HL-60 (cell line): Measurements from ENCODE around the gene GABBR2.
"Not testable (repeated sequence)": the region's sequence is repeated elsewhere in the genome, so short reads cannot be mapped to it uniquely, and the experiment has no call there.

Experiments
- DNase-seq, 2 experiments: peaks; one replicate each; pipeline ENCODE4 v3.0.0-alpha.2; 2010 to 2020; ENCODE audit warnings: low read depth in 1 of 2, low spot score in 1 of 2
- H3K27ac ChIP-seq: fragments of 250-450 bp; sonication (Bioruptor Pico); replicated peaks from 2 replicates; pipeline ENCODE4 v1.5.1; 2020; ENCODE audit warnings: mild to moderate bottlenecking, moderate library complexity
- H3K27me3 ChIP-seq: fragments of 250-450 bp; sonication (Bioruptor Pico); 2 replicates; pipeline ENCODE4 v1.5.1; 2021; ENCODE audit warnings: mild to moderate bottlenecking, moderate library complexity; ENCODE audit not compliant: insufficient read depth, poor library complexity, severe bottlenecking
- H3K4me3 ChIP-seq: replicated peaks from 2 replicates; pipeline ENCODE4 v1.5.1; 2011; ENCODE audit warnings: mild to moderate bottlenecking, control low read depth, low read length; ENCODE audit not compliant: insufficient read depth
- CTCF ChIP-seq: IDR thresholded peaks from one replicate; pipeline ENCODE4 v1.5.1; 2011; ENCODE audit warnings: low read length, control low read depth, inconsistent platforms; ENCODE audit not compliant: insufficient read depth
- GABPA ChIP-seq: IDR thresholded peaks from 2 replicates; pipeline ENCODE4 v1.6.1; 2012; ENCODE audit warnings: low read depth
- POLR2AphosphoS5 ChIP-seq: IDR thresholded peaks from 2 replicates; pipeline ENCODE4 v1.6.1; 2012; ENCODE audit warnings: low read depth
- REST ChIP-seq: IDR thresholded peaks from 2 replicates; pipeline ENCODE4 v1.6.1; 2012; ENCODE audit warnings: low read depth; ENCODE audit not compliant: insufficient replicate concordance
- SPI1 ChIP-seq: IDR thresholded peaks from 2 replicates; pipeline ENCODE4 v1.6.1; 2012; ENCODE audit warnings: low read depth, mild to moderate bottlenecking, borderline replicate concordance

The GABBR2 gene

GRCh38 chr9:98515506-98516204 is 193.1 kb downstream of the GABBR2 start:
- no peak overlapping the region for H3K4me3 ChIP-seq
- DNase-seq = no peak
- TF ChIP-seq REST (no peak), POLR2AphosphoS5 (no peak), CTCF (no peak), SPI1 (no peak), GABPA (no peak)
- no peaks in the 10 kb centered on the region for H3K27me3 ChIP-seq
- no peak overlapping the region for H3K27ac ChIP-seq

- Histone ChIP-seq H3K27me3 (no peaks in the 10 kb centered on the region), H3K27ac (no peak overlapping the region), H3K4me3 (no peak overlapping the region)
- no peak for DNase-seq
- TF ChIP-seq SPI1 = no peak
- no peak for TF ChIP-seq GABPA
- no peak for TF ChIP-seq REST
- TF ChIP-seq CTCF = no peak
- no peak for TF ChIP-seq POLR2AphosphoS5
Measured at GRCh38 chr9:98514841-98515240, 193.9 kb downstream of the GABBR2 start.

- H3K27me3 ChIP-seq, H3K4me3 ChIP-seq, H3K27ac ChIP-seq, DNase-seq: not testable (repeated sequence)
Measured at GRCh38 chr9:98508217-98508919, 200.4 kb downstream of the GABBR2 start.

- no peak overlapping the region for H3K27ac ChIP-seq
- no peak for TF ChIP-seq CTCF
- no peak for TF ChIP-seq GABPA
- no peak for TF ChIP-seq POLR2AphosphoS5
- no peak for TF ChIP-seq REST
- TF ChIP-seq SPI1 = no peak
- H3K27me3 ChIP-seq = no peaks in the 10 kb centered on the region
- no peak overlapping the region for H3K4me3 ChIP-seq
- DNase-seq = no peak
Measured at GRCh38 chr9:98506422-98507054, 202.2 kb downstream of the GABBR2 start.
